GM18951 (cell line): ENCODE results near the gene ZNF594.
"Not testable (repeated sequence)": the region's sequence is repeated elsewhere in the genome, so short reads cannot be mapped to it uniquely, and the experiment has no call there.

ENCODE experiments used
- POLR2A ChIP-seq: IDR thresholded peaks from 4 replicates; pipeline ENCODE4 v1.6.1; 2011; ENCODE audit warnings: mild to moderate bottlenecking; ENCODE audit not compliant: insufficient read length, insufficient read depth; ENCODE audit errors: extremely low read depth
- in situ Hi-C: fragments of 300-500 bp; cut with MboI; formaldehyde crosslinking; loops from one replicate; pipeline ENCODE4 v1.12.0; 2022; ENCODE audit warnings: low sequenced_read_pairs, mixed read lengths, inconsistent platforms; ENCODE audit not compliant: unreplicated experiment

Gene ZNF594

DNA sequence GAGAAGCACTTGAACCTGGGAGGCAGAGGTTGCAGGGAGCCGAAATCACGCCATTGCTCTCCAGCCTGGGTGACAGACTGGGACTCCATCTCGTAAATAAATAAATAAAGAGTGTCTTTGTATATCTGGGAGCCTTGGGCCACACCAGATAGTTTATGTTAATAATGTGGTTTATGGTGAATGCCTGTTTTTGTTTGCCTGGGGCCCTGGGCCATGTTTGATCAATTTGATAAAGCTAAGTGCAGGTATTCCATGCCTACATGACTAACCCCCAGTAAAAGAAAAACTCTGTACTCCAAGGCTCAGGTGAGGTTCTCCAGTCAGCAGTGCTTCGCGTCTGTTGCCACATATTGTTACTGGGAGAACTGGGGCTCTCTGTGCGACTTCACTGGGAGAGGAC is 27.9 kb upstream of the ZNF594 start:
- TF ChIP-seq POLR2A: no peak
- in situ Hi-C loops: no loop called here

- in situ Hi-C loops: not testable (repeated sequence)
Measured at GRCh38 chr17:5217562-5217961, 25.9 kb upstream of the ZNF594 start.

- in situ Hi-C loops: no loop called here
- TF ChIP-seq POLR2A: no peak
Measured at GRCh38 chr17:5211458-5211857, 19.8 kb upstream of the ZNF594 start.

GRCh38 chr17:5210614-5211252 is 19.1 kb upstream of the ZNF594 start:
- no peak for TF ChIP-seq POLR2A

DNA sequence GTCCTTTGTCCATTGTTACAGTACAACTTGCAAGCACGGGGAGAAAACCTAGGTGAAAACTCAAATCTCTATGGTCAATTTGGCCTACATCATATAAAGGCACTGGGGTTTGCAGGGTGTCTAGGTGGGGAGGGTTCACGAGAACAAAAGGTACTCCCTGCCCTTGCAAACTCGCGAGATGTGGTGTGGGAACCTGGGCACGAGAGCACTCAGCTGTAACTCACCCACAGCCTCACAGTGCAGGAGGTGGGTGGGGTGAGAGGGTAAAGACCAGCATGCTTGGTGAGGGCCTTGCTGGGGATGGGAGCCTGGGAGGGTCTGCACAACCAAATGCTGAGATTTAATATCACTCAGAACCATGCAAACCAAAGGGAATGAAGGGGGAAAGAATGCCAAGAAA is 18.4 kb upstream of the ZNF594 start:
- TF ChIP-seq POLR2A: no peak
- in situ Hi-C loops: no loop called here

More at GRCh38 chr17:5210614-5211252, 19.1 kb upstream of the ZNF594 start:
- in situ Hi-C loops: no loop called here

GRCh38 chr17:5209396-5209795 is 17.7 kb upstream of the ZNF594 start:
- TF ChIP-seq POLR2A: no peak
- in situ Hi-C loops: no loop called here

DNA sequence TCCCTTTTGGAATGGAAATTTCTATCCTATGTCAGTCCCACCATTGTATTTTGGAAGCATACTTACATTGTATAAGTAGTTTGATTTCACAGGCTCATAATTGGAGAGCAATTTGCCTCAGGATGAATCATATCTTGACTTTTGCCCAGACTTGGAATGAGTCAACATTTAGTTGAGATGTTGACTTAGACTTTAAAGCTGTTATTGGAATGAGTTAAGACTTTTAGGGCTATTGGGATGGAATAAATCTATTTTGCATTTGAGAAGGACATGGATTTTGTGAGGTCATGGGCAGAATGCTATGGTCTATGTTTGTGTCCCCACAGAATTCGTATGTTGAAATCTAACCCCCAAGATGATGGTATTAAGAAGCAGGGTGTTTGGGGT is 12.2 kb upstream of the ZNF594 start:
- in situ Hi-C loops: loop anchor here (5.0 kb wide), 1 partner anchor 33 kb away; no protein-coding TSS in a partner anchor
- TF ChIP-seq POLR2A: no peak

DNA sequence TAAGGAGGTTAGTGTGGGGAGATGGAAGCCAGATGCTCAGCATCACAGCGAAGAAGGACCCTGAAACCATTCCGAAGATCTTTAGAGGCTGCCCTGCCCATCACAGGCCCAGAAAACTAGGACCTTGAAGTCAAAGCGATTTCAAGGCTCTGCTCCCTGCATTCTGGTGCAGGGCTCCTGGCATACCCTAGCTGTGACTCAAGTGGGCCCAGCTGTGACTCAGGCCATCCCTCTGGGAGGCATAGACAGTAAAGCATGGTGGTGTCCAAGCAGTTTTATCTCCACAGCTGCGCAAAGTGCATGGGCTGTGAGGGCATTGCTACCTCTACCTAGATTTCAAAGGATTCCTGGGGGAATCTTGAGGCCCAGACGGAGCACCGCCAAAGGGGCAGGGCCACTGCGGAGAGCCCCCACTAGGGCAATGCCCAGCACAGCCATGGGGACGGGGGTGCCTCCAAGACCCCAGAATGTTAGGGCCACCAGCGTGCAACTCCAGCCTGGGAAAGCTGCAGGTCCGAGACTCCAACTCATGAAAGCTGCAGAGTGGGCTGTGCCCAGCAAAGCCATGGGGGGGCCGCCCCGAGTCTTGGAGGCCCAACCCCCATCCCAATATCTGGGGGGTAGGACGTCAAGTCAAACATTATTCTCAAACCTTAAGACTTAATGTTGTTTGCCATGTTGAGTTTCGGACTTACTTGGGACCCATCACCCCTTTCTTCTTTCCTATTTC is 11.7 kb upstream of the ZNF594 start:
- in situ Hi-C loops: loop anchor here (5.0 kb wide), 1 partner anchor 34 kb away; no protein-coding TSS in a partner anchor
- no peak for TF ChIP-seq POLR2A

GRCh38 chr17:5201011-5201410 is 9.3 kb upstream of the ZNF594 start:
- in situ Hi-C loops: loop anchor here (5.0 kb wide), 1 partner anchor 36 kb away; no protein-coding TSS in a partner anchor
- no peak for TF ChIP-seq POLR2A

DNA sequence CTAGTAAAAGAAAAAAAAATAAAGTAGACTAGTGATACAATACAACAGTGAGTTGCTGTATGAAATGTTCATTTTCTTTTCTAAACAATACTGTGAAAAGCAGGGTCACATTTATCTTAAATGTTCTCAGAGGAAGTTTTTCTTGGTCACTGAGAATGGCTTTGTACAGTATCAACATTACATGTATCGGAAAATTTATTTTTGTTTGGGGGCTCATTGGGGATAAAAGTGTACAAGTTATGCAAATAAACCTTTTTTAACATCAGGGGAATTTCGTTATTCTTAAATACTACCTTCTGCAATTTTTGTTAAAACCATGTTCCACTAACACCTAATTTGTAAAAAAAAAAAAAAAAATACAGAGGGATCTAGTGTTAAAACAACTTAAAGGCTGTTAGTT is 8.7 kb upstream of the ZNF594 start:
- TF ChIP-seq POLR2A: no peak
- in situ Hi-C loops: loop anchor here (5.0 kb wide), 1 partner anchor 37 kb away; no protein-coding TSS in a partner anchor

DNA sequence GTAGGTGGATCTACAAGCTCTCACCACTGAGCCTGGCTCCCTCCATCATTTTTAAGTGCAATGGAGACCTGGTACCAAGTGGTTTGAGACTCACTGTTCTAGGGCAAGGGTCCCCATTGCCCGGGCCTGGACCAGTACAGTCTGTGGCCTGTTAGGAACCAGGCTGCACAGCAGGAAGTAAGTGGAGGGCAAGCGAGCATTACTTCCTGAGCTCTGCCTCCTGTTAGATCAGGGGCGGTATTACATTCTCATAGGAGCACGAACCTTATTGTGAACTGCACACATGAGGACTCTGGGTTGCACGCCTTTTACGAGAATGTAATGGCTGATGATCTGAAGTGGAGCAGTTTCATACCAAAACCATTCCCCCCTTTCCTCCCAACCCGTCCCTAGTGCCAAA is 6.8 kb upstream of the ZNF594 start:
- TF ChIP-seq POLR2A: peak; percentile 15
- in situ Hi-C loops: no loop called here

GRCh38 chr17:5194346-5194745 is 2.7 kb upstream of the ZNF594 start:
- in situ Hi-C loops: no loop called here

DNA sequence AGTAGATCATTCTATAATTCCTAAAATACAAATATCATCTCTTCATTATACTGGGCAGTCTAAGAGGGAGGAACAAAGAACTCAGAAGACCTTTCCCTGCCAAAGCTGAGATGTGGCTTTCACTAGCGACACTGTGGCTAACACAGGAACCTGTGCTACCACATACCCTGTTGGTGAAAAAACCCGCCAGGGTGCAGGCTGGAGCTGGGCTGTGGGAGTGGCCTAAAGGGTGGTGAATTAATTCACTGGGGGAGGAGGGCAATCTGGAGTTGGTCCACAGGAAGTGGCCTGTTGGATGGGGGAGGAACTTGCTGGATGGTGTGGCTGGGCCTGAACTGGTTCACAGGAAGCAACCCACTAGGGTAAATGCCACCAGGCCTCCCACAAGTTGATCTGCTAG is 7.4 kb downstream of the ZNF594 start:
- in situ Hi-C loops: loop anchor here (10.0 kb wide), 2 partner anchors 51 to 89 kb away; partner anchors contain the start of gene SCIMP

More at GRCh38 chr17:5194346-5194745, 2.7 kb upstream of the ZNF594 start:
- TF ChIP-seq POLR2A: no peak

DNA sequence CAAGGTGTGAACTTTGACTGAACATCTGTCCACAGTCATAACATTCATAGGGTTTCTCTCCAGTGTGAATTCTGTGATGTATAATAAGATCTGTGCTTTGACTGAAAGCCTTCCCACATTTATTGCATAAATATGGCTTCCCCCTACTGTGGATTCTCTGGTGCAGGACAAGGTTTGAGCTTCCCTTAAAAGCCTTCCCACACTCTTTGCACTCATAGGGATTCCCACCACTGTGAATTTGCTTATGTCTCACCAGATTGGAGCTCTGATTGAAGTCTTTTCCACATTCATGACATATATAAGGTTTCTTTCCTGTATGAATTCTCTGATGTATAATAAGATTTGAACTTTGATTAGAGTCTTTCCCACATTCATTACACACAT is 8.3 kb downstream of the ZNF594 start:
- in situ Hi-C loops: loop anchor here (10.0 kb wide), 2 partner anchors 51 to 89 kb away; partner anchors contain the start of gene SCIMP

More for the DNA sequence above, 7.4 kb downstream of the ZNF594 start:
- TF ChIP-seq POLR2A: no peak

More for the DNA sequence above, 8.3 kb downstream of the ZNF594 start:
- TF ChIP-seq POLR2A: no peak
